GM18499 (cell line): ENCODE results near the gene COPE.

ENCODE experiments used
- ATAC-seq: cut with Tn5 transposase; IDR thresholded peaks from one replicate; pipeline ENCODE4 v1.9.1; 2021; ENCODE audit warnings: moderate number of reproducible peaks; ENCODE audit not compliant: insufficient read depth, unreplicated experiment

Gene COPE

GRCh38 chr19:18856385-18857126, 62.6 kb downstream of the COPE start:
- no peak for ATAC-seq

GRCh38 chr19:18855647-18856384, 63.4 kb downstream of the COPE start:
- ATAC-seq, result no peak

GRCh38 chr19:18854982-18855381, 64.2 kb downstream of the COPE start:
- ATAC-seq, result no peak

GRCh38 chr19:18853755-18854427, 65.3 kb downstream of the COPE start:
- ATAC-seq, result no peak

GRCh38 chr19:18852648-18853047, 66.5 kb downstream of the COPE start:
- no peak for ATAC-seq

GRCh38 chr19:18851673-18852325, 67.4 kb downstream of the COPE start:
- ATAC-seq, result no peak

GRCh38 chr19:18850471-18851375, 68.5 kb downstream of the COPE start:
- no peak for ATAC-seq

GRCh38 chr19:18849838-18850400, 69.3 kb downstream of the COPE start:
- no peak for ATAC-seq
